Skeletal muscle satellite cell (primary cell): ENCODE data around the gene RNU4-1. TPM values are rescaled to one million over a fixed set of nuclear protein-coding genes. Genes with fewer than 3 reads are reported as not detected.
"Not testable (repeated sequence)": the region's sequence is repeated elsewhere in the genome, so short reads cannot be mapped to it uniquely, and the experiment has no call there.

Experiments
- H3K27me3 ChIP-seq: 2 replicates; pipeline ENCODE4 v1.7.0; 2013; ENCODE audit warnings: low read length; ENCODE audit not compliant: control insufficient read depth, insufficient read depth
- H3K36me3 ChIP-seq: 2 replicates; pipeline ENCODE4 v1.7.0; 2013; ENCODE audit warnings: mild to moderate bottlenecking, control low read depth, low read length; ENCODE audit not compliant: insufficient read depth
- H3K4me1 ChIP-seq: 2 replicates; pipeline ENCODE4 v1.7.0; 2013; ENCODE audit warnings: low read length; ENCODE audit not compliant: control insufficient read depth, insufficient read depth
- H3K4me2 ChIP-seq: 2 replicates; pipeline ENCODE4 v1.7.0; 2013; ENCODE audit warnings: mild to moderate bottlenecking, low read length
- H3K4me3 ChIP-seq: 2 replicates; pipeline ENCODE4 v1.7.0; 2013; ENCODE audit warnings: low read length
- H3K9ac ChIP-seq: 2 replicates; pipeline ENCODE4 v1.7.0; 2013; ENCODE audit warnings: mild to moderate bottlenecking, low read depth, low read length, moderate library complexity
- H3K9me3 ChIP-seq: replicated peaks from 2 replicates; pipeline ENCODE4 v1.7.0; 2013; ENCODE audit warnings: mild to moderate bottlenecking, control low read depth, low read length
- small RNA-seq: library from RNA; depleted of rRNA; stranded (forward); fragments of <200 nt; gene quantifications from one replicate; pipeline ENCODE3, GENCODE V24; 2012

The RNU4-1 gene

DNA sequence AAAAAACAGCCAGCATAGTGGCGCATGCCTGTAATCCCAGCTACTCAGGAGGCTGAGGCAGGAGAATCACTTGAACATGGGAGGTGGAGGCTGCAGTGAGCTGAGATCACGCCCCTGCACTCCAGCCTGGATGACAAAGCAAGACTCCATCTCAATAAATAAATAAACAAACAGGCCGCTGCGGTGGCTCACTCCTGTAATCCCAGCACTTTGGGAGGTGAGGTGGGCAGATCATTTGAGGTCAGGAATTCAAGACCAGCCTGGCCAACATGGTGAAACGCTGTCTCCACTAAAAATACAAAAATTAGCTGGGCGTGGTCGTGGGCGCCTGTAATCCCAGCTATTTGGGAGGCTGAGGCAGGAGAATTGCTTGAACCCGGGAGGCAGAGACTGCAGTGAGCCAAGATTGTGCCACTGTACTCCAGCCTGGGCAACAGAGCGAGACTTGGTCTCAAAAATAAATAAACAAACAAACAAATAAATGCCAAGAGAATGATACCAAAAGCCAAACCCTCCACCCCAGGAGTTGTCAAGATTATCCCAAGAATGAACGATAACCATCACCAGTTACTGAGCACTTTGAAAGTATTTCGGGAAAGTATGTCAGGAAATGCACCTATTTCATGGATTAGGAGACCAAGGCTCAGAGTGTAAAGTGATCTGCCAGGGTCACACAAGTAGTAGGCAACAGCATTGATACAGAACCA, 41.5 kb downstream of the RNU4-1 start:
- not testable (repeated sequence) for H3K27me3 ChIP-seq, H3K4me3 ChIP-seq, H3K9ac ChIP-seq, H3K9me3 ChIP-seq, H3K4me2 ChIP-seq
- Histone ChIP-seq H3K36me3 (peaks cover 53% of the 10 kb centered on the region), H3K4me1 (peaks cover 67% of the 10 kb centered on the region)

DNA sequence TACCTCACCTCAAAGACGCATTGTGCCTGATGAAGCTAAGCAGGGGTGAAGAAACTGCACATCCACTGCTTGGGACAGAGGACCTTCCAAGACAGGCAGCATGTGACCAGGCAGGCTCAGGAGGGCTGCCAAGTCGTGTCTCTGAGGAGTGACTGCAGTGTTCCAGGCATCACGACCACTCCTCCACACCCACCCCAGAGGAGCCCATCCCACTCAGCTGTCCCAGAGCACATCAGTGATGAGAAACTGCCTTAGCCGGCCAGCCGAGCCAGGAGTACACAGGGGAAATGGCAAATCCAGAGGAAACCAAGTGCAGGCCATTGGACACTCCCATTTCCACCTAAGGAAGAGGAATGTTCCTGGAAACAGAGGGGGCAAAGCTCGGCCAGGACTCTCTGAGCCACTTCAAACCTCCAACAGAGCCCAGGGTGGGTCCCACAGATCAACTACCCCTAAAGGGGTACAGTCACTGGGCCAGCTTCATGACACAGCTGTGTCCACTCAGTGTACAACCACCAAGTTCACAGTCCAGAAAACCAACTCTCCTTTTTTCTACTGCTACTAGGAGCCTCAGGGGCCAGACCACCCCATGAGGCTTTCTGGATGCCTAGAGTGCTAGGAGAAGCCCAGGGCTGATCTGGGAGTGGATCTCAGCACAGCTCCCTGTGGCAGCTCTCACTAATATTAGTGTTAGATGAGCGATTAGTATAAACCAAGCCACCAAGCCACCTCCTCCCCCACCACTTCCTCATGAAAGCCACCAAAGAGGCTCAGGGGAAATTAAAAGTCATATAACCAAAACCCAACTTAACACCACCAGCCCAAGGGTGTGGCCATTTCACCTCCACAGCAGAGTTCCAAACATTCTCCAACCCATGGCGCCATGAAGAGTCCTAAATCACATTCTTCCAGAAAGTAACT, 42.9 kb downstream of the RNU4-1 start:
- Histone ChIP-seq H3K4me1 (peaks cover 68% of the 10 kb centered on the region), H3K27me3 (no peaks in the 10 kb centered on the region), H3K4me3 (peak overlapping the region; percentile 40), H3K4me2 (peak overlapping the region; percentile 71), H3K36me3 (peaks cover 47% of the 10 kb centered on the region), H3K9me3 (no peaks in the 10 kb centered on the region), H3K9ac (peak overlapping the region; percentile 51)

DNA sequence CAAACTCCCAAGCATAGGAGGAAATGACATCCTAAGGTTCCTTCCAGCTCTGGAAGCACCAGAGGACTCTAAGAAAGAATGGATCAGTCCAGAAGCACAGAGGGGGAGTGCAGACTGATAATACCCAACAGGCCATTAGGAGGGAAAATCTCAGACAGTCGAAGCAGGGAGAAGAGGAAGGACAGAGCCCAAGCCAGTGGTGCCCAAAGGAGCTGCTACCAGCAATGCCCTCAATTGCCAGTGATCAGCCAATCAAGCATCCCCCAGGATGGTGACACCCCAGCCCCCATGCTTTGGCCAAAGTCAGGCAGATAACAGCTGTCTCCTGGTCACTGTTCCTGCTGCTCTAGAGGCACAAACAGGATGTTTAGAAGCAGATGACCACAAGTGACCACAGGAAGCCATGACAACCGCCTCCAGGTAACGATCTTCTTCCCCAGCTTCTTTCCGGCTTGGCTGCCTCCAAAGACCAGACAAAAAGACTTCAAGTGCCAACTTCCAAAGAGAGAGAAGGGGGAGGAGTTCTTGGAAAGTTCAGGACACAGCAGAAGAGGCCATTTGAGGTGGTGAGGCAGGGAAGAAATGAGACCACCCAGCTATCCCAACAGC, 43.7 kb downstream of the RNU4-1 start:
- Histone ChIP-seq H3K9ac (peak overlapping the region; percentile 51), H3K36me3 (peaks cover 40% of the 10 kb centered on the region), H3K9me3 (no peaks in the 10 kb centered on the region), H3K4me3 (peak overlapping the region; percentile 40), H3K4me1 (peaks cover 76% of the 10 kb centered on the region), H3K27me3 (no peaks in the 10 kb centered on the region), H3K4me2 (peak overlapping the region; percentile 71)

DNA sequence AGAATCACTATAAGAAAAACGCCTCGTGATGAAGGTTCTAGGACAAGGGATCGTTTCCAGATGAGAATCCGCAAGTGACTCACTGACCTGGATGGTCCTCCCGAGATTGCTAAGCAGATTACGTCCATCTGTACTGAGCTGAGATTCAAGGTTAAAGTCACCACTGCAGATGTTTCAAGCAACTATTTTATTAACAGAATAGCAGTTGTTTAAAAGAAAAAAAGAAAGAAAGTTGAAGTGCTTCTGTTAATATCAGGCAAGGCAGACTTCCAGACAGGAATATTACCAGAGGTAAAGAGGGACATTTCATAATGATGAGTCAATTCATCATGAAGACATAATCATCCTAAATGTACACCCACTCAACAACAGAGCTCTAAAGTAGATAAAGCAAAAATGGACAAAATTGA, 45.4 kb downstream of the RNU4-1 start:
- peaks cover 85% of the 10 kb centered on the region for H3K4me1 ChIP-seq
- peak overlapping the region; percentile 60 for H3K4me3 ChIP-seq
- no peaks in the 10 kb centered on the region for H3K27me3 ChIP-seq
- H3K36me3 ChIP-seq = peaks cover 41% of the 10 kb centered on the region
- H3K9me3 ChIP-seq = no peaks in the 10 kb centered on the region
- H3K9ac ChIP-seq = peak overlapping the region; percentile 70
- peak overlapping the region; percentile 73 for H3K4me2 ChIP-seq

DNA sequence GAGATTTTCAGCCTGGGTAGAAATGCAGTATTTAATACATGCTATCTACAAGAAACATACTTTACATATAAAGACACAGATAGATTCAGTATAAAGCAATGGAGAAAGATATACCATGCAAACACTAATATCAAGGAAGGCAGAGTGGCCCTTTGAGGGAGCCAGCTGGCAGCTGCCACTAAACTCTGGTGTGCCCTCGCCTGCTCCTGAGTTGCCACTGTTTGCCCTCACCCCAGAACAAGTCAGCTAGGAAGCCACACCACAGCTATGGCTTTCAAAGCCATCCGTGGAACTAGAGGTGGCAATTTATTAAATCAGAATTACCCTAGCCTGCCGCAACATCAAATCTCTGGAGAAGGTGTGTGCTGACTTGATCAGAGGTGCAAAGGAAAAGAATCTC, 45.9 kb downstream of the RNU4-1 start:
- peak overlapping the region; percentile 70 for H3K9ac ChIP-seq
- peak overlapping the region; percentile 73 for H3K4me2 ChIP-seq
- no peaks in the 10 kb centered on the region for H3K27me3 ChIP-seq
- no peaks in the 10 kb centered on the region for H3K9me3 ChIP-seq
- peak overlapping the region; percentile 60 for H3K4me3 ChIP-seq
- H3K36me3 ChIP-seq = peaks cover 40% of the 10 kb centered on the region
- peaks cover 85% of the 10 kb centered on the region for H3K4me1 ChIP-seq

DNA sequence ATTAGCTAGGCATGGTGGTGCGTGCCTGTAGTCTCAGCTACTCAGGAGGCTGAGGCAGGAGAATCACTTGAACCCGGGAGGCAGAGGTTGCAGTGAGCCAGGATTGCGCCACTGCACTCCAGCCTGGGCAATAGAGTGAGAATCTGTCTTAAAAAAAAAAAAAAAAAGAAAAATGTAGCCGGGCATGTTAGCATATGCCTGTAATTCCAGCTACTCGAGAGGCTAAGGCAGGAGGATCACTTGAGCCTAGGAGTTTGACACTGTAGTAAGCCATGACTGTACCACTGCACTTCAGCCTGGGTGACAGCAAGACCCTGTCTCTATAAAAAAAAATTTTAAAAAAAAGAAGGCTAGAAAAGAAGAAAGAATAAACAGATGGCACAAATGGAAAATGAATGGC, 46.3 kb downstream of the RNU4-1 start:
- not testable (repeated sequence) for H3K27me3 ChIP-seq, H3K4me3 ChIP-seq, H3K9me3 ChIP-seq
- peak overlapping the region; percentile 73 for H3K4me2 ChIP-seq
- H3K9ac ChIP-seq = peak overlapping the region; percentile 70
- H3K4me1 ChIP-seq = peaks cover 85% of the 10 kb centered on the region
- H3K36me3 ChIP-seq = peaks cover 40% of the 10 kb centered on the region

Small RNA genes lying within 50 kb of the gene (small RNA-seq; reads per million reads assigned to genes)
- gene RNU4-1 = 280 reads per million, percentile 98 among the genes with 10 or more reads in this experiment
- 638 reads per million, percentile 99 among the genes with 10 or more reads in this experiment for gene RNU4-2
- not detected for gene RNU6-1088P
